PC-9 (cell line): ENCODE results near the gene CCL24. TPM values are rescaled to one million over a fixed set of nuclear protein-coding genes. Genes with fewer than 3 reads are reported as not detected.

Source experiments
- BruUV-seq: library from RNA; stranded (reverse); fragments of 400-500 nt; replicated peaks from 2 replicates; lab custom pipeline; 2021; lab: Mats Ljungman, UMichigan
- CTCF ChIA-PET: fragments of 300-600 bp; sonication (Branson Sonifier 250); formaldehyde crosslinking; loops from one replicate; lab custom pipeline; 2022; ENCODE audit warnings: antibody characterized with exemption; lab: Charles Lee
- POLR2A ChIA-PET: fragments of 300-600 bp; sonication (Branson Sonifier 250); formaldehyde crosslinking; loops from one replicate; lab custom pipeline; 2022; ENCODE audit warnings: antibody characterized with exemption; ENCODE audit not compliant: unreplicated experiment; lab: Charles Lee
- DNase-seq, 2 experiments: peaks; one replicate each; pipeline versions ENCODE4 v3.0.0 to v3.0.0-alpha.2; 2015 to 2022; ENCODE audit warnings: mixed read lengths in 1 of 2
- H2AFZ ChIP-seq: fragments of 200-600 bp; sonication (generic); 2 replicates; pipeline ENCODE4 v1.8.1; 2017; ENCODE audit warnings: antibody characterized with exemption
- H3F3A ChIP-seq: fragments of 200-600 bp; sonication (generic); 2 replicates; pipeline ENCODE4 v1.8.1; 2017; ENCODE audit warnings: antibody characterized with exemption, mild to moderate bottlenecking, low read depth; ENCODE audit not compliant: insufficient read depth
- H3K27ac ChIP-seq: fragments of 200-600 bp; sonication (generic); 2 replicates; pipeline ENCODE4 v1.6.1; 2016; ENCODE audit warnings: mixed run types
- H3K27me3 ChIP-seq: fragments of 200-600 bp; sonication (generic); 2 replicates; pipeline ENCODE4 v1.6.1; 2016; ENCODE audit warnings: low read depth, mixed run types; ENCODE audit not compliant: insufficient read depth
- H3K36me3 ChIP-seq: fragments of 200-600 bp; sonication (generic); 2 replicates; pipeline ENCODE4 v1.6.1; 2016; ENCODE audit warnings: low read depth, mixed run types
- H3K4me1 ChIP-seq: fragments of 200-600 bp; sonication (generic); replicated peaks from 2 replicates; pipeline ENCODE4 v1.6.1; 2016; ENCODE audit warnings: mixed run types; ENCODE audit not compliant: insufficient read depth
- H3K4me2 ChIP-seq: fragments of 200-600 bp; sonication (generic); 2 replicates; pipeline ENCODE4 v1.6.1; 2017; ENCODE audit warnings: mixed run types
- H3K4me3 ChIP-seq: fragments of 200-600 bp; sonication (generic); 2 replicates; pipeline ENCODE4 v1.6.1; 2016; ENCODE audit warnings: mixed run types
- H3K79me2 ChIP-seq: fragments of 200-600 bp; sonication (generic); 2 replicates; pipeline ENCODE4 v1.6.1; 2017; ENCODE audit warnings: low read depth, mixed run types
- H3K9me2 ChIP-seq: fragments of 200-600 bp; sonication (generic); 2 replicates; pipeline ENCODE4 v1.8.1; 2017; ENCODE audit warnings: mild to moderate bottlenecking; ENCODE audit not compliant: insufficient read depth
- H3K9me3 ChIP-seq: fragments of 200-600 bp; sonication (generic); 2 replicates; pipeline ENCODE4 v1.8.1; 2016; ENCODE audit warnings: low read depth; ENCODE audit not compliant: insufficient read depth
- H4K20me1 ChIP-seq: fragments of 200-600 bp; sonication (generic); 2 replicates; pipeline ENCODE4 v1.8.1; 2017; ENCODE audit not compliant: insufficient read depth
- EZH2 ChIP-seq: fragments of 200-600 bp; sonication (generic); IDR thresholded peaks from 2 replicates; pipeline ENCODE4 v1.8.0; 2017; ENCODE audit warnings: antibody characterized with exemption, low read depth
- intact Hi-C: fragments of 100-400 bp; cut with micrococcal nuclease; formaldehyde crosslinking; loops from one replicate; pipeline ENCODE4 v1.10.0; 2022; ENCODE audit not compliant: unreplicated experiment
- total RNA-seq: library from RNA; stranded (reverse); gene quantifications from 2 replicates; pipeline ENCODE4 v1.2.3, GENCODE V29; 2021
- TF ChIP-seq, protein P1 (sequence below): fragments of 200-600 bp; sonication (generic); conservative IDR thresholded peaks from 2 replicates; pipeline ENCODE4 v1.6.1; 2017; ENCODE audit warnings: mixed run types, antibody characterized with exemption, mild to moderate bottlenecking, moderate library complexity

CCL24 gene
- total RNA-seq, 1 experiment from 2014 or later = not detected

DNA sequence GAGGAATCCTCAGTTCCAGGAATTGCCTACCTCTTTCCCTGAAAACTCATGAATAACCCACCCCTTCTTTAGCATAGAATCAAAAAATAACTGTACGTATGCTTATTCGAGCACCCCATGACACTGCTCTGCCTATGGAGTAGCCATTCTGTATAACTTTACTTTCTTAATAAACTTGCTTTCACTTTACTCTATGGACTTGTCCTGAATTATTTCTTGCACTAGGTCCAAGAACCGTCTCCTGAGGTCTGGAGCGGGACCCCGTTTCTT, 11.1 kb downstream of the CCL24 start:
- no TSS peak for BruUV-seq
- Histone ChIP-seq H3K4me3 (no peak overlapping the region), H3K27ac (no peak overlapping the region), H3K27me3 (no peaks in the 10 kb centered on the region), H3K9me2 (no peaks in the 10 kb centered on the region), H3F3A (no peaks in the 10 kb centered on the region), H3K9me3 (peaks cover 6% of the 10 kb centered on the region; the same call in 1 of the 2 replicates), H2AFZ (no peak overlapping the region), H3K4me2 (no peak overlapping the region), H3K4me1 (no peaks in the 10 kb centered on the region), H3K79me2 (no peaks in the 10 kb centered on the region), H4K20me1 (no peaks in the 10 kb centered on the region), H3K36me3 (no peaks in the 10 kb centered on the region)
- CTCF ChIA-PET = no interaction called here
- no peak for TF ChIP-seq EZH2
- TF ChIP-seq, protein P1, sequence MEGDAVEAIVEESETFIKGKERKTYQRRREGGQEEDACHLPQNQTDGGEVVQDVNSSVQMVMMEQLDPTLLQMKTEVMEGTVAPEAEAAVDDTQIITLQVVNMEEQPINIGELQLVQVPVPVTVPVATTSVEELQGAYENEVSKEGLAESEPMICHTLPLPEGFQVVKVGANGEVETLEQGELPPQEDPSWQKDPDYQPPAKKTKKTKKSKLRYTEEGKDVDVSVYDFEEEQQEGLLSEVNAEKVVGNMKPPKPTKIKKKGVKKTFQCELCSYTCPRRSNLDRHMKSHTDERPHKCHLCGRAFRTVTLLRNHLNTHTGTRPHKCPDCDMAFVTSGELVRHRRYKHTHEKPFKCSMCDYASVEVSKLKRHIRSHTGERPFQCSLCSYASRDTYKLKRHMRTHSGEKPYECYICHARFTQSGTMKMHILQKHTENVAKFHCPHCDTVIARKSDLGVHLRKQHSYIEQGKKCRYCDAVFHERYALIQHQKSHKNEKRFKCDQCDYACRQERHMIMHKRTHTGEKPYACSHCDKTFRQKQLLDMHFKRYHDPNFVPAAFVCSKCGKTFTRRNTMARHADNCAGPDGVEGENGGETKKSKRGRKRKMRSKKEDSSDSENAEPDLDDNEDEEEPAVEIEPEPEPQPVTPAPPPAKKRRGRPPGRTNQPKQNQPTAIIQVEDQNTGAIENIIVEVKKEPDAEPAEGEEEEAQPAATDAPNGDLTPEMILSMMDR = no peak
- intact Hi-C loops = no loop called here
- no peak for DNase-seq
- POLR2A ChIA-PET = no interaction called here

DNA sequence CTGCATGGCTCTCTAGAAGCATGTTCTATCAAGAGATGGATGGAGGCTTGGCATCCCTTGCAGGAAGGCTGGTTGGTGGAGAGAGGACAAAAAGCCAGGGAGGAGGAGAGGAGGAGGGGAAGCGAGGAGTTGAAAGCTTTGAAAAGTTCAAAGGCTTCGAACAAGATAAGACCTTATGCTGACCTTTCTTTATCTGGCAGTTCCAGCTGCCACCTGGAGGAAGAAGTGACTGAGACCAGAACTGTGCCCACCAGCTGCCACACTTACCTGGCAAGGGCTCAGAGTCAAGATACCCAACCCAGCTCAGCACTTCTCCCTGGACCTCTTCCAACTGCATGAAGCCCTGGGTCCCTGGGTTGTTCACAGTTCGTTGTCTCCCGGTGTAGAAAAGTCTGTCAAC, 14.8 kb downstream of the CCL24 start:
- BruUV-seq = no TSS peak
- no peak overlapping the region for H3K4me2 ChIP-seq
- DNase-seq = no peak
- TF ChIP-seq, protein P1 = no peak
- no peak for TF ChIP-seq EZH2
- POLR2A ChIA-PET = no interaction called here
- no peak overlapping the region for H2AFZ ChIP-seq
- no peaks in the 10 kb centered on the region for H3K9me2 ChIP-seq
- no peaks in the 10 kb centered on the region for H3F3A ChIP-seq
- no peak overlapping the region for H3K4me3 ChIP-seq
- H3K4me1 ChIP-seq = no peaks in the 10 kb centered on the region
- H3K36me3 ChIP-seq = no peaks in the 10 kb centered on the region
- CTCF ChIA-PET = no interaction called here
- H3K9me3 ChIP-seq = no peaks in the 10 kb centered on the region
- no peak overlapping the region for H3K27ac ChIP-seq
- H3K27me3 ChIP-seq = no peaks in the 10 kb centered on the region
- intact Hi-C loops = no loop called here
- H3K79me2 ChIP-seq = no peaks in the 10 kb centered on the region
- no peaks in the 10 kb centered on the region for H4K20me1 ChIP-seq

DNA sequence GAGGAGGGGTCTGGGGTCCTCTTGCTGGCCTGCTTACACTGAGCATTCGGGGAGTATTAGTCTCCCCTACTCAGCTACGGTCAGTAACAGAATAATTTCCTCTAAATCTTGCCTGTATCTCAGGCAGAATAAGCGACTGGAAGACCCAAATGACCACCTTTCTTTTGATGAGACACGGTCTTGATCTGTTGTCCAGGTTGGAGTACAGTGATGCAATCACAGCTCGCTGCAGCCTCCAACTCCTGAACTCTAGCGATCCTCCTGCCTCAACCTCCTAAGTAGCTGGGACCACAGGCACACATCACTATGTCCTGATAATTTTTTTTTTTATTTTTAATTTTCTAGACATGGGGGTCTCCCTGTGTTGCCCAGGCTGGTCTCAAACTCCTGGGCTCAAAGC, 17.2 kb downstream of the CCL24 start:
- Histone ChIP-seq H3K79me2 (no peaks in the 10 kb centered on the region), H3K9me3 (no peaks in the 10 kb centered on the region), H3K4me1 (peaks cover 5% of the 10 kb centered on the region), H3K27ac (no peak overlapping the region), H2AFZ (no peak overlapping the region), H3K4me3 (no peak overlapping the region), H3F3A (0 out of 2 replicates have a peak, but pooled peaks cover 4% of the 10 kb centered on the region), H3K27me3 (no peaks in the 10 kb centered on the region), H3K36me3 (no peaks in the 10 kb centered on the region), H4K20me1 (no peaks in the 10 kb centered on the region), H3K9me2 (no peaks in the 10 kb centered on the region), H3K4me2 (no peak overlapping the region)
- BruUV-seq = no TSS peak
- POLR2A ChIA-PET = interaction anchor here (0.6 to 0.7 kb wide), 2 partner anchors 33 to 93 kb away, joined by 4 to 5 read pairs; no protein-coding TSS in a partner anchor
- intact Hi-C loops = no loop called here
- TF ChIP-seq EZH2 = no peak
- TF ChIP-seq, protein P1 = no peak
- DNase-seq = no peak
- CTCF ChIA-PET = interaction anchor here (0.7 kb wide), 1 partner anchor 1767 kb away, joined by 3 read pairs; no protein-coding TSS in a partner anchor
